Mesothelial cell of epicardium (in vitro differentiated cells): ENCODE results near the gene GRPEL2. TPM values are rescaled to one million over a fixed set of nuclear protein-coding genes. Genes with fewer than 3 reads are reported as not detected.

Experiments
- DNase-seq, 2 experiments: peaks; one replicate each; pipeline ENCODE4 v3.0.0; 2021; ENCODE audit warnings: low spot score in 2 of 2; ENCODE audit not compliant: unreplicated experiment in 2 of 2
- H3K27ac Mint-ChIP-seq: 2 replicates; pipeline ENCODE4 v1.8.0; 2021; ENCODE audit warnings: mixed read lengths
- H3K27me3 Mint-ChIP-seq: 2 replicates; pipeline ENCODE4 v1.8.0; 2021; ENCODE audit warnings: low read depth, mixed read lengths
- H3K36me3 Mint-ChIP-seq: 2 replicates; pipeline ENCODE4 v1.8.0; 2021; ENCODE audit warnings: mixed read lengths
- H3K4me1 Mint-ChIP-seq: 2 replicates; pipeline ENCODE4 v1.8.0; 2021; ENCODE audit warnings: mixed read lengths
- H3K4me3 Mint-ChIP-seq: 2 replicates; pipeline ENCODE4 v1.8.0; 2021; ENCODE audit warnings: mild to moderate bottlenecking, moderate library complexity, mixed read lengths
- H3K9me3 Mint-ChIP-seq: 2 replicates; pipeline ENCODE4 v1.8.0; 2021; ENCODE audit warnings: mixed read lengths
- total RNA-seq: library from RNA; stranded (reverse); gene quantifications from 3 replicates; pipeline ENCODE4 v1.2.1, GENCODE V29; 2021
- TF ChIP-seq, protein P1 (sequence below): fragments of 200-600 bp; sonication (generic); IDR thresholded peaks from one replicate; pipeline ENCODE4 v1.5.0; 2021; ENCODE audit warnings: antibody characterized with exemption; ENCODE audit not compliant: unreplicated experiment

GRPEL2 gene
- total RNA-seq, 1 donor from 2014 or later, result 15.4 TPM

DNA sequence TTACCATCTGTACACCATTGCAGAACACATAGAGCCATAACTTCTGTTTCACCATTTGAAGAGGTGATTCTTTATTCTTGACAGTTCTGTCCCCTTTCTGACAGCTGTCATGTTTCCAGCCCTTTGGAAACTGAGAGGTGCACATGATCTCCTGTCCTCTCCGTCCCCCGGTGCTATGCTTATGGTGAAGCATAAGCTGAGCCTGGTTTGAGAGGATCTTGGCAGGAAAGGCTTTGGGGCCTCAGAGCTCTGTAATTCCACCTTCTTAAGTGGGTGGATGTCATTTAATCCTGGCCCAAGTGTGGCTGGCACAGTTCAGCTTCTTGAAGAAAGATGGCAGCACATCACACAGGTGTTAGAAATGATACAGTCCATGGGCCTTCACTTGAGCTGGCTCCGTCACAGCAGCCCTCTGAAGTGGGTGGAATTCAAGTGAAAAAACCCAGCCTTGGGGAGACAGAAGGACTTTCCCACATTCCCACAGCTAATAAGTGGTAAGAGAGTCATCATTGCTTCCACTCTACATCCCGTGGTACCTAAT, 30.7 kb upstream of the GRPEL2 start:
- no peak overlapping the region for H3K4me3 Mint-ChIP-seq
- TF ChIP-seq, protein P1, sequence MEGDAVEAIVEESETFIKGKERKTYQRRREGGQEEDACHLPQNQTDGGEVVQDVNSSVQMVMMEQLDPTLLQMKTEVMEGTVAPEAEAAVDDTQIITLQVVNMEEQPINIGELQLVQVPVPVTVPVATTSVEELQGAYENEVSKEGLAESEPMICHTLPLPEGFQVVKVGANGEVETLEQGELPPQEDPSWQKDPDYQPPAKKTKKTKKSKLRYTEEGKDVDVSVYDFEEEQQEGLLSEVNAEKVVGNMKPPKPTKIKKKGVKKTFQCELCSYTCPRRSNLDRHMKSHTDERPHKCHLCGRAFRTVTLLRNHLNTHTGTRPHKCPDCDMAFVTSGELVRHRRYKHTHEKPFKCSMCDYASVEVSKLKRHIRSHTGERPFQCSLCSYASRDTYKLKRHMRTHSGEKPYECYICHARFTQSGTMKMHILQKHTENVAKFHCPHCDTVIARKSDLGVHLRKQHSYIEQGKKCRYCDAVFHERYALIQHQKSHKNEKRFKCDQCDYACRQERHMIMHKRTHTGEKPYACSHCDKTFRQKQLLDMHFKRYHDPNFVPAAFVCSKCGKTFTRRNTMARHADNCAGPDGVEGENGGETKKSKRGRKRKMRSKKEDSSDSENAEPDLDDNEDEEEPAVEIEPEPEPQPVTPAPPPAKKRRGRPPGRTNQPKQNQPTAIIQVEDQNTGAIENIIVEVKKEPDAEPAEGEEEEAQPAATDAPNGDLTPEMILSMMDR, result no peak
- no peaks in the 10 kb centered on the region for H3K27me3 Mint-ChIP-seq
- H3K36me3 Mint-ChIP-seq, result no peaks in the 10 kb centered on the region
- DNase-seq, result no peak
- peaks cover 4% of the 10 kb centered on the region for H3K4me1 Mint-ChIP-seq
- no peak overlapping the region for H3K27ac Mint-ChIP-seq
- no peaks in the 10 kb centered on the region for H3K9me3 Mint-ChIP-seq

GRCh38 chr5:149315753-149316152, 29.5 kb upstream of the GRPEL2 start:
- Mint-ChIP-seq H3K9me3 (no peaks in the 10 kb centered on the region), H3K4me3 (no peak overlapping the region), H3K4me1 (peaks cover 15% of the 10 kb centered on the region), H3K36me3 (no peaks in the 10 kb centered on the region), H3K27ac (no peak overlapping the region), H3K27me3 (no peaks in the 10 kb centered on the region)
- TF ChIP-seq, protein P1, result no peak
- no peak for DNase-seq

DNA sequence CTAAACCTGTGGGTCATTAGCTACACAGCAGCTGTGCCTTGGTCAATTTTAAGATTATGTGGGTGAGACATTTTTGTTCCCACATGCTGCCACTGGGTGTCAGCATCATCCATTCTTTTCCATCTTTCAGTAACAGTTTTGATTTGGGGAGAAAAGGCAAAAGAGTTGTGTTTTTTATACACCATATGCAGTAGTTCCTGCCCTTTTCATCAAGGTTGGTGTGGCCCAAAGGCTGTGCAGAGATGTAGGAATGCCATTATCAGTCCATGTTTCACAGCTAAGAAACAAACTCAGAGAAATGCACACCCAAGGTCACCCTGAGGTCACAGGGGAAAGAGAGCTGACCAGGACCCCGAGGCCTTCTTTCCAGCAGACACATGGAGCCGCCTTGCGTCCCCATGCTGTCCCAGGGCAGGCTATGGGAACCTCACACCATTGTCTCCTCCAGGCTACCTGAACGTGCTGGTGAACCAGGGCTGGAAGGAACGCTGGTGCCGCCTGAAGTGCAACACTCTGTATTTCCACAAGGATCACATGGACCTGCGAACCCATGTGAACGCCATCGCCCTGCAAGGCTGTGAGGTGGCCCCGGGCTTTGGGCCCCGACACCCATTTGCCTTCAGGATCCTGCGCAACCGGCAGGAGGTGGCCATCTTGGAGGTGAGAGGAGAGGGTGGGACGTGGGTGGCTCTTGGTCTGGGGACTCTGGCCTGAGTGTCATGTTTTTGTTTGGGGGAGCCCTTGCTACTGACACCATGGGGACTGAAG, 27.8 kb upstream of the GRPEL2 start:
- Mint-ChIP-seq H3K9me3 (no peaks in the 10 kb centered on the region), H3K4me3 (no peak overlapping the region), H3K27me3 (no peaks in the 10 kb centered on the region), H3K4me1 (peaks cover 20% of the 10 kb centered on the region), H3K36me3 (no peaks in the 10 kb centered on the region), H3K27ac (peak overlapping the region; percentile 56)
- DNase-seq, result no peak
- TF ChIP-seq, protein P1, result peak; percentile 80

- TF ChIP-seq, protein P1, result no peak
- no peak for DNase-seq
- no peaks in the 10 kb centered on the region for H3K36me3 Mint-ChIP-seq
- H3K27me3 Mint-ChIP-seq, result no peaks in the 10 kb centered on the region
- peak overlapping the region; percentile 21 for H3K27ac Mint-ChIP-seq
- H3K9me3 Mint-ChIP-seq, result no peaks in the 10 kb centered on the region
- H3K4me3 Mint-ChIP-seq, result no peak overlapping the region
- H3K4me1 Mint-ChIP-seq, result peaks cover 35% of the 10 kb centered on the region
Observed at GRCh38 chr5:149319174-149319573, 26.1 kb upstream of the GRPEL2 start.

DNA sequence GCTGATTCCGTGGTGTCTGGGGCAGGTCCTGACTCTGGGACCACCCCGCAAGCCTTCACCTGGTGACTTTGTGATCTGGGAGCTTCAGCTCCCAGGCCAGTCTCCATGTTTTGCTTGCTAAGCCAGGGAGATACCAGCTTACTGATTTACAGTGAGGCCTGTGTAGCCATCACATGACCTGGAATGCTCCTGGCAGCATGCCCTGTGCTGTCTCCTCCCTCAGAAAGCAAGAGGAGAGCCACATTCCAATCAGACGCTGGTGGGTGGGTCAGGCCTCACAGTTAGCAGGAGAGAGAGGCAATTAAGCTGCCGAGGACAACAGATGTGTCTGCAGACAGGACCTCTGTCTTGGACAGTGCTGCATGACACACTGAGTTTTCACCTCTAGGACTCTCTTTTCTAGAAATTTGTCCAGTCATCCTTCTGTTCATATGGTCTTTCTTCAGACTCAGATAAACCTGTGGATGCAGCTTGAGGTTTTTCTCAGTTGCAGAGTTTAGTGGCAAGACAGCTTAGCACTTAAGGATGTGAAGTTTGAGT, 24.4 kb upstream of the GRPEL2 start:
- peak; percentile 84 to 91 for DNase-seq
- Mint-ChIP-seq H3K4me3 (peak overlapping the region; percentile 22), H3K27ac (peak overlapping the region; percentile 98)

More for the DNA sequence above, 24.4 kb upstream of the GRPEL2 start:
- no peaks in the 10 kb centered on the region for H3K27me3 Mint-ChIP-seq
- no peaks in the 10 kb centered on the region for H3K9me3 Mint-ChIP-seq
- H3K4me1 Mint-ChIP-seq, result peaks cover 45% of the 10 kb centered on the region
- H3K36me3 Mint-ChIP-seq, result no peaks in the 10 kb centered on the region
- TF ChIP-seq, protein P1, result no peak
